SHP77 treated with DMSO at 0.1 percent for 48 hours (cell line): Measurements from ENCODE around the gene OR4K17.
"Not testable (repeated sequence)": the region's sequence is repeated elsewhere in the genome, so short reads cannot be mapped to it uniquely, and the experiment has no call there.

Experiments used
- DNase-seq: peaks from one replicate; lab custom pipeline; 2025; lab: John Stamatoyannopoulos, UW

Gene OR4K17, protein sequence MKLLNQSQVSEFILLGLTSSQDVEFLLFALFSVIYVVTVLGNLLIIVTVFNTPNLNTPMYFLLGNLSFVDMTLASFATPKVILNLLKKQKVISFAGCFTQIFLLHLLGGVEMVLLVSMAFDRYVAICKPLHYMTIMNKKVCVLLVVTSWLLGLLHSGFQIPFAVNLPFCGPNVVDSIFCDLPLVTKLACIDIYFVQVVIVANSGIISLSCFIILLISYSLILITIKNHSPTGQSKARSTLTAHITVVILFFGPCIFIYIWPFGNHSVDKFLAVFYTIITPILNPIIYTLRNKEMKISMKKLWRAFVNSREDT

DNA sequence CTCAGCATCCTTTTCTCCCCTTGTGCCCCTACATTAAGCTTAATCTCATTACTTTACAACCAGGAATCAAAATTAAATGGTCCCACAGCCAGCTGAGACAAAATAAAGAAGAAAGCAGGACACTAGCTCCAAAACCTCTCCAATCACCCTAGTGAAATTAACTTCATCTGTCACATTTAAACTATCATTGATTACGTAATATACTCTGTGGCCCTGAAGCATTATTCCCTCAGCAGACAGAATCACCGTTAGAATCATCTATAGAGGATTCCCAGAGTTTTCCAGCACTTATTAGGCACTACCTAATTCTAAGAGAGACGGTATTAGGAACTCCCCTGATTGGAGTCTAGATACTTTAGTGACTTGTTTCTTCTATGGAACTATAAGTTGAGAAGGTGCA, at the start of gene OR4K17:
OR4K17 (plus strand) TSS at position 302 of the 400 bp plus-strand sequence. CDS start 6,761 bp downstream, outside the sequence.
- no peak for DNase-seq

DNA sequence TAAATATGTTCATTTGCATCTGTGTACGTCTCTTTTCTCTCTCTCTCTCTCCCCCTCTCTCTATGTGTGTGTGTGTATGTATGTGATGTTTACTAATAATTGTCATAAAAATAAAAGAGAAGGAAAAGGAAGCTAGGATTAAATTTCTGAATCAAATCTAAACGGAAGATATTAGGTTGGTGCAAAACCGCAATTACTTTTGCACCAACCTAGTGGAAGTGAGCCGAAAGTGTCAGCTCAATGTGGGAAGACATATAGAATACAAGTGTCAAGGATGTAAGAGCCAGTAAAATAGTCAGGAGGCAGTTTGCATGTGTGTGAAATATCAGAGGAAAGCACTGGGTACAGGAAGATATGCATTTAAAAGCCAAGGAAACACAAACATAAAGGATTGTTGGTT, 18.5 kb upstream of the OR4K17 start:
- no peak for DNase-seq

DNA sequence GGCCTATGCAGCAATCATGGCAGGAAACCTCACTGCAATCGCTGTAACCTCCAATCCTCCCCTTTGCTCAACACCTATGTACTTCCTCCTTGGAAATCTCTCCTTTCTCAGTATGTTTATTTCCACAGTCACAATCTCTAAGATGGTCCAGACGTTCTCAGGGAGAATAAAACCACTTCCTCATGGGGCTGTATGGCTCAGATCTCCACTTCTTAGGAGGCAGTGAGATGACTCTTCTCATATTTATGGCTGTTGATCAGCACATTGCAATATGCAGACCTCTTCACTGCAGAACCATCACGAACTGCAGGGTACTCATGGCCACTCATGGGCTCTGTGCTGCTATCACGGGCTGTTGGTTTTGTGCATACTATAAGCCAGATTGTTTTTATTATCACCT, 17.1 kb upstream of the OR4K17 start:
- DNase-seq = no peak

DNA sequence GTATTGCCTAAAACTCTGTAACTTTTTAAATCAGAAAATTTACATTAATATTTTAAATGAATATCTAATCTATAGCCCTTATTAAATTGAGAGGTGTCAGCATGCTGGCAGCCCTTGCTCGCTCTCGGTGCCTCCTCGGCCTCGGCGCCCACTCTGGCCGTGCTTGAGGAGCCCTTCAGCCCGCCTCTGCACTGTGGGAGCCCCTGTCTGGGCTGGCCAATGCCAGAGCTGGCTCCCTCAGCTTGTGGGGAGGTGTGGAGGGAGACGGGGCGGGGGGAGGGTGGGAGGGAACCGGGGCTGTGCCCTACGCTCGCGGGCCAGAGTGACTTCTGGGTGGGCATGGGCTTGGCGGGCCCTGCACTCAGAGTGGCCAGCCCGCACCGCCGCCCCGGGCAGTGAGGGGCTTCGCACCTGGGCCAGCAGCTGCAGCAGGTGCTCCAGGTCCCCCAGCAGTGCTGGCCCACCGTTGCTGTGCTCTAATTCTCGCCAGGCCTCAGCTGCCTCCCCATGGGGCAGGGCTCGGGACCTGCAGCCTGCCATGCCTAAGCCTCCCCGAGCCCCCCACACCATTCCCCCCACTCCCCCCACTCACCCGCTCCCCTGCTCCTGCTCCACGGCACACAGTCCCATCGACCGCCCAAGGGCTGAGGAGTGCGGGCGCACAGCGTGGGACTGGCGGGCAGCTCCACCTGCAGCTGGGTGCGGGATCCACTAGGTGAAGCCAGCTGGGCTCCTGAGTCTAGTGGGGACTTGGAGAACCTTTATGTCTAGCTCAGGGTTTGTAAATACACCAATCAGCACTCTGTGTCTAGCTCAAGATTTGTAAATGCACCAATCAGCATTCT, 11.4 kb upstream of the OR4K17 start:
- DNase-seq = not testable (repeated sequence)

DNA sequence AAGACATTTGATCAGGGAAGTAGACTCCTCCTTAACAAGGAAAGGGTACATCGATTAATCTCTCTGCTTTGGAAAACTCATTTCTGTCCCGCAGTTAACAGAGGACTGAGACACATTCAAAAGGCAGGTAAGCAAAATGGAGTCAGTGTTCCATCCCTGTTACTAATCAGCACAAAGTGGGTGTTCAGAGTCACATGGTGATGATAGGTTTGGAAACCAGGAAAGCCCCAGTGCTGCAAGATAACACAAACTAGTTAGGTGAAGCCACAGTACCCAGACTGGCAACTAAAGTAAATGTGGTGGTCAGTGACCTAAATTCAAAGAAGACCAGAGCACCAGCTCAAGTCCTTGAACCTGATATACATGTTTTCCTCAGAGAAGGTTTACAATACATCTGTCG, 1.8 kb downstream of the OR4K17 start:
- no peak for DNase-seq

DNA sequence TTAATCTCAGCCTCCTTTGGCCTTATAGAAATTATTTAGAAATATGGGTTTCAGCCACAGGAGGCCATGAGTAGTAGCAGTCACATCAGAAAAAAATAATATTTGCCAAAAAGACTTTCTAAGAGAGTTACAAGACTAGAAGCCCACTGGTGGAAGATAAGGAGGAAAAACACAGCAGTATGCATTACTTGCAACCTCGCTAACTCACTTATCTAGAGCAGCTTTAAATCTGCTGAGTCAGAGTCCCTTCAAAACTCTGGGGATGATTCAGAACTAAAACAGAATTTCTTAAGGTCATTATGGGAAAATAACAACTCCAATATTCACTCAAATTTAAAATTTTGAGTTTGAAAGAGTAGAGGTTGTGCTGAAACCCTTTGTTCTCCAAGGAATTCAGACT, 6.2 kb downstream of the OR4K17 start:
- DNase-seq = no peak

DNA sequence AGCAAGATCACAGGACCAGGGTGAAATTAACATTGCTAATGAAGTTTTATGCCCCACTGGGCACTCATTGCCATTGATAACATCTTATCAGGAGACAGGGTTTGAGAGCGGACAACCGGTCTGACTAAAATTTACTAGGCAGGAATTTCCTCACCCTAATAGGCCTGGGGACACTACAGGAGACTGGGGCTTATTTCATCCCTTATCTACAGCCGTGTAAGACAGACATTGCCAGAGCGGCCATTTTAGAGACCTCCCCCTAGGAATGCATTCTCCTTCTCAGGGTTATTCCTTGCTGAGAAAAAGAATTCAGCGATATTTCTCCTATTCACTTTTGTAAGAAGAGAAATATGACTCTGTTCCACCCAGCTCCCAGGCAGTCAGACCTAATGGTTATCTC, 8.3 kb downstream of the OR4K17 start:
- DNase-seq = no peak

DNA sequence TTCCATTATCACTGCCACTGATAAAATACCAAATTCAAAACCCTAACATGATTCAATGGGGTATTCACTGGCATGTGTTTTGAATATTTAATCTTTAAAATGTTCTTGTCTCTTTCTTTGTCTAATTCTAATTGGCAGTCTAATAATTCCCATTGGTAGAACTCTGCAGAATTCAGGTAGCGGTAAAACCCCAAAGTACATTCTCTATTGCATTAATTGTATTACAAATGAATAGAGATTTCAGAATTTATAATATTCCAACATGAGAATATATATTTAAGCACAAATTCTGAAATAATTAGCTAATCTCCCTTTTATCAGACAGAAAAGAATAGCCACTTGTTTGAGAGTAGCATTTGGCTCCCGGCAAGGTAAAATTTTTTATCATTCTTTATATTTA, 28.0 kb downstream of the OR4K17 start, which contains the start of gene OR4N5:
OR4N5 (plus strand) TSS at position 301 of the 400 bp plus-strand sequence. CDS start 4,916 bp downstream, outside the sequence.
- DNase-seq = no peak

DNA sequence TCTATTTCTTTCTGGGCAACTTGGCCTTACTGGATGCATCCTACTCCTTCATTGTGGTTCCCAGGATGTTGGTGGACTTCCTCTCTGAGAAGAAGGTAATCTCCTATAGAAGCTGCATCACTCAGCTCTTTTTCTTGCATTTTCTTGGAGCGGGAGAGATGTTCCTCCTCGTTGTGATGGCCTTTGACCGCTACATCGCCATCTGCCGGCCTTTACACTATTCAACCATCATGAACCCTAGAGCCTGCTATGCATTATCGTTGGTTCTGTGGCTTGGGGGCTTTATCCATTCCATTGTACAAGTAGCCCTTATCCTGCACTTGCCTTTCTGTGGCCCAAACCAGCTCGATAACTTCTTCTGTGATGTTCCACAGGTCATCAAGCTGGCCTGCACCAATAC, 33.4 kb downstream of the OR4K17 start:
- no peak for DNase-seq

DNA sequence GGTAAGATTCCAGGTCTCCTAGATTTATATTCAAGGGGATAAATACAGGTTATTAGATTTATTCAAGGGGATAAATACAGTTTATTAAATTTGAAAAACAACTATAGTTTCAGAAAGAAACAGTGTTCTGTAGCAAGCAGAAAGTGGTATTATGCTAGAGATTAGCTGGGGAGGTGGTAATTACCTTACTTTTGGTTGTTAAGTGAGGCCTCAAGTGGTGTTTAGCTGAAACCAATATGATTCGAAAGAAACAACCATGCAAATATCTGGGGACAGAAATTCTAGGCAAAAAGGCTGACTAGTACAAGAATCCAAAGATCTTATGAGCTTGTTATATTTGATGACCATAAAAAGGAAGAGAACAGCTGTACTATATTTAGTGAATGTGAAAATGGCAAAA, 34.3 kb downstream of the OR4K17 start:
- no peak for DNase-seq

DNA sequence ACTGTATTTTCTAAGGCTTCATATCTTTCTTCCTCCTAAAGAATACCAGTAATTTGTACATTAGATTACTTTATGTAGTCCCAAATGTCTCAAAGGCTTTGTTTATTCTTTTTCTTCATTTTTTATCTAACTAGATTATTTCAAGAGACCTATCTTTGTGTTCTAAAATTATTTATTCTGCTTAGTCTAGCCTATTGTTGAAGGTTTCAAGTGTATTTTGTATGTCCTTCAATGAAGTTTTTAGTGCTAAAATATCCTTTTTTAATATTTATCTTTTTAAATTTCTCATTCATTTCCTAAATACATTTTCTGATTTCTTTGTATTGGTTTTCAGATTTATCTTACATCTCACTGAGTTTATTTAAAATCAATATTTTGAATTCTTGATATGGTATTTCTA, 53.9 kb downstream of the OR4K17 start:
- DNase-seq = no peak

DNA sequence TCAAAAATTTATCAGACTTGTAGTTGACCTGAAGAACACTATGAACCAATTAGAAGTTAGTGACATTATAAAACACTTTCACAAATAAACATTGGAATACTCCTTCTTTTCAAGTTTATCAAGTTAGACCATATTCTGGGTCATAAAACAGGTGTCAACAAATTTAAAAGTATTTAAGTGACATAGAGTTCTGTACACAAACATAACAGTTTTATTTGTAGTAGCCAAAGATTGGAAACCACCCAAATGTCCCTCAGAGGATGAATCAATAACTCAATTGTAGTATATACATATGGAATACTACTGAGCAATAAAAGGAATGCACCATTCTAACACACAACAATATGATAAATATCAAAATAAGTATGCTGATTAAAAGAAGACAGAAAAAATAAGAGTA, 56.6 kb downstream of the OR4K17 start:
- DNase-seq = no peak

DNA sequence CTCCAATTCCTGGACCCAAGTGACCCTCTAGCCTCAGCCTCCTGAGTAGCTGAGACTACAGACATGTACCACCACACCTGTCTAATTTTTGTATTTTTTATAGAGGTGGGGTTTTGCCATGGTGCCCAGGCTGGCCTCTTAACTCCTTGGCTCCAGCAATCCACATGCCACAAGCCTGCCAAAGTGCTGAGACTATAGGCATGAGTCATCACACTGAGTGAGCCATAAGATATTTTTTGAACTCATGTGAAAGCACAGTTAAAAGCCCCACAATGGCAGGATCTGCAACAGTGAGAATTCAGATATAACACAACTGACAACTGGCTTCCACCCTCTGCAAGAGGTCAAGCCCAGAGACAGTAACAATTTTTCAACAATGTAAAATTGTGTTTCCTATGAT, 59.3 kb downstream of the OR4K17 start:
- DNase-seq = not testable (repeated sequence)
